Measurements from ENCODE around the gene XIAP. TPM values are rescaled to one million over a fixed set of nuclear protein-coding genes. Genes with fewer than 3 reads are reported as not detected.
"Not testable (repeated sequence)": the region's sequence is repeated elsewhere in the genome, so short reads cannot be mapped to it uniquely, and the experiment has no call there.

Gene XIAP
- total RNA-seq, 4 donors from 2014 or later: 34.5 to 50.4 (median 42.9) TPM

DNA sequence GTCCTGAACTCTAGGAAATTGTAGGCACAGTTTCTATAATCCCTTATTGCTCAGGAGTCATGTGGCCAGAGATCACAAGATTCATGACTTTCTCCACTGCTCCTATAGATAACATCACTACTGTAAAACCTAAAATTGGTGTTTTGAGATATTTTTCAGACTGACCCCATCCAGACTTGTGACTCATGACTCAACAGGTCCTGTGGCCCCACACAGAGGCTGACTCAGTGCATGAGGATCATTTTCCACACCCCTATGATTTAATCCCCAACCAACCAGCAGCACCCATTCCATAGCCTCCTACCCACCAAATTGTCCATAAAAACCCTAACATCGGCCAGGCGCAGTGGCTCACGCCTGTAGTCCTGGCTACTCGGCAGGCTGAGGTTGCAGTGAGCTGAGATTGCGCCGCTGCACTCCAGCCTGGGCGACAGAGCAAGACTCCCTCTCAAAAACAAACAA, 13.2 kb upstream of the XIAP start:
- TF ChIP-seq EP300 (IDR thresholded peaks at IDR 0.05) (no peak), POLR2A (IDR thresholded peaks at IDR 0.05) (no peak), POLR2AphosphoS5 (IDR thresholded peaks at IDR 0.05) (no peak)
- TF ChIP-seq, protein P1, sequence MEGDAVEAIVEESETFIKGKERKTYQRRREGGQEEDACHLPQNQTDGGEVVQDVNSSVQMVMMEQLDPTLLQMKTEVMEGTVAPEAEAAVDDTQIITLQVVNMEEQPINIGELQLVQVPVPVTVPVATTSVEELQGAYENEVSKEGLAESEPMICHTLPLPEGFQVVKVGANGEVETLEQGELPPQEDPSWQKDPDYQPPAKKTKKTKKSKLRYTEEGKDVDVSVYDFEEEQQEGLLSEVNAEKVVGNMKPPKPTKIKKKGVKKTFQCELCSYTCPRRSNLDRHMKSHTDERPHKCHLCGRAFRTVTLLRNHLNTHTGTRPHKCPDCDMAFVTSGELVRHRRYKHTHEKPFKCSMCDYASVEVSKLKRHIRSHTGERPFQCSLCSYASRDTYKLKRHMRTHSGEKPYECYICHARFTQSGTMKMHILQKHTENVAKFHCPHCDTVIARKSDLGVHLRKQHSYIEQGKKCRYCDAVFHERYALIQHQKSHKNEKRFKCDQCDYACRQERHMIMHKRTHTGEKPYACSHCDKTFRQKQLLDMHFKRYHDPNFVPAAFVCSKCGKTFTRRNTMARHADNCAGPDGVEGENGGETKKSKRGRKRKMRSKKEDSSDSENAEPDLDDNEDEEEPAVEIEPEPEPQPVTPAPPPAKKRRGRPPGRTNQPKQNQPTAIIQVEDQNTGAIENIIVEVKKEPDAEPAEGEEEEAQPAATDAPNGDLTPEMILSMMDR (IDR thresholded peaks at IDR 0.05): no peak
- no peak overlapping the region for H3K4me3 ChIP-seq
- no peak overlapping the region for H3K27ac ChIP-seq
- H3K36me3 ChIP-seq: no peaks in the 10 kb centered on the region
- no CpG with 5 or more reads among the region's 7 CpGs for WGBS, 2 donors (ENCODE audit: low coverage in 1 of 2)
- no peaks in the 10 kb centered on the region for H3K27me3 ChIP-seq
- H3K4me1 ChIP-seq: no peaks in the 10 kb centered on the region
- no peak for ATAC-seq
- no peaks in the 10 kb centered on the region for H3K9me3 ChIP-seq

DNA sequence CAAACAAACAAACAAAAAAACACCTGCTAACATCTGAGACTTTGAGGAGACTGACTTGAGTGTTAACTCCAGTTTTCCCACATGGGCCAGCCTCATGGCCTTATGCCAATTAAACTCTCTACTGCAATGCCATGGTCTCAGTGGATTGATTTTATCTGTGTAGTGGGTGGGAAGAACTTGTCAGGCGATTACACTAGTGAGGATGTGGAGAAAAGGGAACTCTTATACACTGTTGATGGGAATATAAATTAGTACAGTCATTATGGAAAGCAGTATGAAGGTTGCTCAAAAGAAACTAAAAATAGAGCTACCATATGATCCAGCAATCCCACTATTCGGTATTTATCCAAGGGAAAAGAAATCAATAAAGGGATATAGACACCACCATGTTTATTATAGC, 12.8 kb upstream of the XIAP start:
- Histone ChIP-seq H3K4me3 (no peak overlapping the region), H3K4me1 (no peaks in the 10 kb centered on the region), H3K36me3 (no peaks in the 10 kb centered on the region), H3K27me3 (no peaks in the 10 kb centered on the region), H3K27ac (no peak overlapping the region), H3K9me3 (no peaks in the 10 kb centered on the region)
- no peak for TF ChIP-seq POLR2AphosphoS5 (IDR thresholded peaks at IDR 0.05)
- TF ChIP-seq EP300 (IDR thresholded peaks at IDR 0.05): no peak
- TF ChIP-seq POLR2A (IDR thresholded peaks at IDR 0.05): no peak
- TF ChIP-seq, protein P1 (IDR thresholded peaks at IDR 0.05): no peak
- ATAC-seq: no peak
- 85% methylated on average over 2 of the region's 2 CpGs; no CpG with 5 or more reads in 1 of the 2 donors for WGBS, 2 donors (ENCODE audit: low coverage in 1 of 2)

DNA sequence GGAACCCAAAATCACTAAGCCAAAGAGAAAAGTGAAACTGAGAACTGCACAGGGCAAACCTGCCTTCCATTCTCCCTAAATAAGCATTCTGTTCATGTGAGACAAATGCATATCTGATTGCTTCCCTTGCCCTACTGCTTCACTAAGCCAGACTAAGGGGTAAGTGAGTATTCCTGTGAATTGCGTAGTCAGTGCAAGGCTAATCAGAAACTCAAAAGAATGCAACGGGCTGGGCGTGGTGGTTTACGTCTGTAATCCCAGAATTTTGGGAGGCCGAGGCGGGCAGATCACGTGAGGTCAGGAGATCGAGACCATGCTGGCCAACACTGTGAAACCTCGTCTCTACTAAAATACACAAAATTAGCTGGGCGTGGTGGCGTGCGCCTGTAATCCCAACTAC, 10.8 kb upstream of the XIAP start:
- H3K4me3 ChIP-seq: no peak overlapping the region
- H3K4me1 ChIP-seq: no peaks in the 10 kb centered on the region
- no peak overlapping the region for H3K27ac ChIP-seq
- TF ChIP-seq, protein P1 (IDR thresholded peaks at IDR 0.05): no peak
- no peak for TF ChIP-seq EP300 (IDR thresholded peaks at IDR 0.05)
- no peak for TF ChIP-seq POLR2A (IDR thresholded peaks at IDR 0.05)
- TF ChIP-seq POLR2AphosphoS5 (IDR thresholded peaks at IDR 0.05): no peak
- no peak for ATAC-seq
- 86 to 96% methylated on average over 4 to 10 of the region's 12 CpGs for WGBS, 2 donors (ENCODE audit: low coverage in 1 of 2)
- no peaks in the 10 kb centered on the region for H3K36me3 ChIP-seq
- H3K27me3 ChIP-seq: no peaks in the 10 kb centered on the region
- H3K9me3 ChIP-seq: no peaks in the 10 kb centered on the region

DNA sequence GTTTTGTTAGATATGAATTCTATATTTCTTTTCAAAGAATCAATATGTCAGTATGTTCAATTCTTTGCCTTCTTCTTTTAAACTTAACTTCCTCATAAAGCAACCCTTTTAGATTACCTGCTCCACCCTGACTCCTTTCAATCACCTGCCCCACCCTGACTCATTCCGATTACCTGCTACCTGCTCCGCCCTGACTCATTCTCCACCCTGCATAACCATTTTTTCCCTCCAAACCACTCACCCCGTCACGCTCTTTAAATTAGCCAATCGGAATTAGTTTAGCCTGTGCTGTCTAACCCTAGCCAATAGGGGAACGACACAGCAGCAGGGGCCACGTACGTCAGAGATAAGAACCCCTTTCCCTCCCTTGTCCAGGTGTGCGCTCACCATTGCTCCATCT, 9.9 kb upstream of the XIAP start:
- not testable (repeated sequence) for H3K27ac ChIP-seq, H3K27me3 ChIP-seq, H3K9me3 ChIP-seq, H3K4me3 ChIP-seq, ATAC-seq, H3K4me1 ChIP-seq, H3K36me3 ChIP-seq
- WGBS, 2 donors (ENCODE audit: low coverage in 1 of 2): 55 to 78% methylated on average over 4 to 9 of the region's 9 CpGs

DNA sequence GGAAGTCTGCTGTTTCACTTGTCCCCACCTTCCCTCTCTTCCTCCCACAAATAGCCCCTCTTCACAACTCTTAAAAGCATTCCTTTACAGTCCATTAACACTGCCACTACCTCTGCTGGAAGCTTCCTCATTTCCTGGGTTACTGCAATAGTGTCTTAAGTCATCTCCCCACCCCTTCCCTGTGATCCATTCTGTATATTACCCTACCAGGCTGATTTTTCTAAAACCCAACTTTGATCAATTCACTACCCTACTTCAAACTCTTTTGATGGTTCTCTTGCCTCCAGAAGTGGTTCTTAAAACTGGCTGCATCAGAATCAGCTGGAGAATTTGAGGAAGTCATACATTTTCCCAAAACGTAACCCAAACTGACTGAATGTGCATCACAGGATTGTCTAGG, 8.8 kb upstream of the XIAP start:
- no peak for TF ChIP-seq POLR2A (IDR thresholded peaks at IDR 0.05)
- no peak for TF ChIP-seq EP300 (IDR thresholded peaks at IDR 0.05)
- TF ChIP-seq POLR2AphosphoS5 (IDR thresholded peaks at IDR 0.05): no peak
- TF ChIP-seq, protein P1 (IDR thresholded peaks at IDR 0.05): no peak
- 60 to 73% methylated on average over 1 of the region's 1 CpG for WGBS, 2 donors (ENCODE audit: low coverage in 1 of 2)
- Histone ChIP-seq H3K4me3 (no peak overlapping the region), H3K27ac (no peak overlapping the region), H3K9me3 (no peaks in the 10 kb centered on the region), H3K4me1 (no peaks in the 10 kb centered on the region), H3K36me3 (no peaks in the 10 kb centered on the region), H3K27me3 (no peaks in the 10 kb centered on the region)
- ATAC-seq: no peak
